ENCODE results near the gene PLCL2.

DNA sequence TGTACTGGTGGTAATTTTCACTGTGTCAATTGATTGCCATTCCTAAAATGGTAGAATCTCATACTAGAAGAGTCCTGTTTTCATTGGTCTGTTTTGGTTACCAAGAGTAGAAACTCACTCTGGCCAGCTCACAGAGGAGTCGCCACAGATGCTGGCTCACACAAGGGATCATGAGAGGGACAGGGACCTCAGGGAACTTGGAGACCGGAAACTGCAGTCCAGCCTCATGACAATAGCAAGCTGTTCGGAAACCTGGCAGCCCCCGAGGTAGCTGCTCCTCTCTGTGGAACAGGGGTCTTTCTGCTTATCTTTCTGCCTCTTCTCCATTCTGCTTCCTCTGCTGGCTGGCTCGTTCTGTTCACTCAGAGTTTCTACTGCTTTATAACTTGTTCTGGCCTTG, 192.9 kb downstream of the PLCL2 start:
- TF ChIP-seq, protein P1, sequence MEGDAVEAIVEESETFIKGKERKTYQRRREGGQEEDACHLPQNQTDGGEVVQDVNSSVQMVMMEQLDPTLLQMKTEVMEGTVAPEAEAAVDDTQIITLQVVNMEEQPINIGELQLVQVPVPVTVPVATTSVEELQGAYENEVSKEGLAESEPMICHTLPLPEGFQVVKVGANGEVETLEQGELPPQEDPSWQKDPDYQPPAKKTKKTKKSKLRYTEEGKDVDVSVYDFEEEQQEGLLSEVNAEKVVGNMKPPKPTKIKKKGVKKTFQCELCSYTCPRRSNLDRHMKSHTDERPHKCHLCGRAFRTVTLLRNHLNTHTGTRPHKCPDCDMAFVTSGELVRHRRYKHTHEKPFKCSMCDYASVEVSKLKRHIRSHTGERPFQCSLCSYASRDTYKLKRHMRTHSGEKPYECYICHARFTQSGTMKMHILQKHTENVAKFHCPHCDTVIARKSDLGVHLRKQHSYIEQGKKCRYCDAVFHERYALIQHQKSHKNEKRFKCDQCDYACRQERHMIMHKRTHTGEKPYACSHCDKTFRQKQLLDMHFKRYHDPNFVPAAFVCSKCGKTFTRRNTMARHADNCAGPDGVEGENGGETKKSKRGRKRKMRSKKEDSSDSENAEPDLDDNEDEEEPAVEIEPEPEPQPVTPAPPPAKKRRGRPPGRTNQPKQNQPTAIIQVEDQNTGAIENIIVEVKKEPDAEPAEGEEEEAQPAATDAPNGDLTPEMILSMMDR (IDR thresholded peaks at IDR 0.05 in 8 of 11, conservative IDR thresholded peaks at IDR 0.05 in 3 of 11) = no peak
- no peak for TF ChIP-seq POLR2A (IDR thresholded peaks at IDR 0.05)

Data from spleen (tissue), 7 donors.